ENCODE results near the gene CCDC157. TPM values are rescaled to one million over a fixed set of nuclear protein-coding genes. Genes with fewer than 3 reads are reported as not detected.
A peak's percentile ranks its signal among the peaks of the same experiment; 100 is the strongest.

The CCDC157 gene
- total RNA-seq, 1 experiment from 2014 or later, result 1.9 TPM

DNA sequence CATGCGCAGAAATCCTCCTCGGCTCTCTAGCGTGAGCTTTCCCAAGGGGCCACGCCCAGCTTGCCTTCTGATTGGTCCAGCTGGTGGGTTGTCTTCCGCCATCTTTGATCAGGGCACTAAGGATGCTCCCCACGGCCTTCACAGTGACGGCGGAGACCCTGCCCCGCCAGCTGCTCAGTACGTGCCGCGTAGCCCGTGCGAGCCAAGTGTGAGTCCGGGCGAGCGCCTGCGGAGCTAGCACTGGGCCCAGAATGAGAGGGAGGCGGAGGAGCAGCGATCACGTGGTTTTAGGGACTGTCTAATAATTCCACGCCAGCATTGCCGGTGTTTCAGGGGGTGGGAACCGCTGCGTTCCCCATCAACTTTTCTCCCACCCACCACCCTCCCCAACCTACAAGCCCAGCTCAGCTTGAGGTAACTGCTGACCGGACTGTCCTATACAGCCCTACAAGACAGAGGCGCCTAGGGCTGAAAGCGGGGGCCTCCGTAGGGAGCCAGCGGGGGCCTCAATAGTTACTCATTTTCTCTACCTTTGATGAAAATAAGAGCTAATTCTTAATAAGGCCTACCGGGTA lies 67.2 kb downstream of the CCDC157 start:
- no peaks in the 10 kb centered on the region for H3K9me3 ChIP-seq (replicated peaks)
- H3K27ac ChIP-seq, result peak overlapping the region; percentile 90
- peak overlapping the region; percentile 43 for H3K4me3 ChIP-seq
- DNase-seq (ENCODE audit: low read depth in 1 of 2, low spot score in 2 of 2), result peak; percentile 98 to 99
- peaks cover 23% of the 10 kb centered on the region for H3K36me3 ChIP-seq
- H3K27me3 ChIP-seq (replicated peaks), result no peaks in the 10 kb centered on the region
- H3K4me1 ChIP-seq (replicated peaks), result peaks cover 67% of the 10 kb centered on the region

DNA sequence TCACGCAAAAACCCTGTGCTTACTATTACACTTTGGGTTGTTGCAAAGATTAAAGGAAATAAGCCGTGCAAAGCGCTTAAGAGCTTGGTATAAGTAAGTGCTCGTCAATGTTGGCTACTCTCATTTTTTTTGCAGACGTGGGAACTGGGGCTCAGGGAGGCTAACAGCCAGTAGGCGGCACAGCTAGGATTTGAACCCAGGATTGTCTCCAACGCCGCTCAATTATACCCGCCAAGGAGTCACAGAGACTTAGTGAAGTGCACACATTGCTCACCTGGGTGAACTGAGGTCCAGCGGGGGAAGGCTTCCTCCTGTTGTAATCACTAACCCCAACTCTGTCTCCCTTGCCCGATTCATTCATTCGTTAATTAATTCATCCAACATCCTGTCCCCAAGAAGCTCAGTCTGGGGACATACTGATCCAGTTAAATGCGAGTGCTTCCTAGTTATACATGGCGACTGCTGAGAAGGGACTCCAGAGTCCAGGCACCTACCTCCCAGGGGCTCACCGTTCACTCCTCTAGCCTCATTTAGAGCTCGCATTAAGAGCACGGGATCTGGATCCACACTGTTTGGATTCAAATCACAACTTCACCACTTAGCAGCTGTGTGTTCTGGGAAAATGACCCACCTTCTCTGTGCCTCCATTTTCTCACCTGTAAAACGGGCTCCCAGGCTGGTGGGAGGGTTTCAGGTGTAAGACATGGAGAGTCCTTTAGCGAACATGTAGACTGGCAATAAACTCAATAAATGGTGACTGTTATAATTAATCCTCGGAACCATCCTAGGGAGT lies 67.9 kb downstream of the CCDC157 start:
- peaks cover 19% of the 10 kb centered on the region; the same call in 1 of the 2 replicates for H3K36me3 ChIP-seq
- no peaks in the 10 kb centered on the region for H3K9me3 ChIP-seq (replicated peaks)
- peaks cover 61% of the 10 kb centered on the region for H3K4me1 ChIP-seq (replicated peaks)
- H3K4me3 ChIP-seq, result peak overlapping the region; percentile 64
- H3K27me3 ChIP-seq (replicated peaks), result no peaks in the 10 kb centered on the region
- DNase-seq (ENCODE audit: low read depth in 1 of 2, low spot score in 2 of 2), result no peak
- peak overlapping the region; percentile 20; the same call in 1 of the 2 replicates for H3K27ac ChIP-seq

DNA sequence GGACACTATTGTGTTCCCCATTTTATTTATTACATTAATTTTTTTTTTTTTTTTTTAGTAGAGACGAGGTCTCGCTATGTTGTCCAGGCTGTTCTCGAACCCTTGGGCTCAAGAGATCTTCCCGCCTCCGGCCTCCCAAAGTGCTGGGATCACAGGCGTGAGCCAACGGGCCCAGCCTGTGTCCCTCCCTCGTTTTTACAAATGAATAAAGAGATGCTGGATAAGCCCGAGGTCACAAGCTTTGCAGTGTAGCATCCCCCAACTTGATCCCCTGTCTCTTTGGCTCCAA lies 68.5 kb downstream of the CCDC157 start:
- no peak for DNase-seq (ENCODE audit: low read depth in 1 of 2, low spot score in 2 of 2)
- peak overlapping the region; percentile 64 for H3K4me3 ChIP-seq
- peaks cover 19% of the 10 kb centered on the region; the same call in 1 of the 2 replicates for H3K36me3 ChIP-seq
- H3K27ac ChIP-seq, result peak overlapping the region; percentile 52
- H3K27me3 ChIP-seq (replicated peaks), result no peaks in the 10 kb centered on the region
- H3K9me3 ChIP-seq (replicated peaks), result no peaks in the 10 kb centered on the region
- H3K4me1 ChIP-seq (replicated peaks), result peaks cover 56% of the 10 kb centered on the region

DNA sequence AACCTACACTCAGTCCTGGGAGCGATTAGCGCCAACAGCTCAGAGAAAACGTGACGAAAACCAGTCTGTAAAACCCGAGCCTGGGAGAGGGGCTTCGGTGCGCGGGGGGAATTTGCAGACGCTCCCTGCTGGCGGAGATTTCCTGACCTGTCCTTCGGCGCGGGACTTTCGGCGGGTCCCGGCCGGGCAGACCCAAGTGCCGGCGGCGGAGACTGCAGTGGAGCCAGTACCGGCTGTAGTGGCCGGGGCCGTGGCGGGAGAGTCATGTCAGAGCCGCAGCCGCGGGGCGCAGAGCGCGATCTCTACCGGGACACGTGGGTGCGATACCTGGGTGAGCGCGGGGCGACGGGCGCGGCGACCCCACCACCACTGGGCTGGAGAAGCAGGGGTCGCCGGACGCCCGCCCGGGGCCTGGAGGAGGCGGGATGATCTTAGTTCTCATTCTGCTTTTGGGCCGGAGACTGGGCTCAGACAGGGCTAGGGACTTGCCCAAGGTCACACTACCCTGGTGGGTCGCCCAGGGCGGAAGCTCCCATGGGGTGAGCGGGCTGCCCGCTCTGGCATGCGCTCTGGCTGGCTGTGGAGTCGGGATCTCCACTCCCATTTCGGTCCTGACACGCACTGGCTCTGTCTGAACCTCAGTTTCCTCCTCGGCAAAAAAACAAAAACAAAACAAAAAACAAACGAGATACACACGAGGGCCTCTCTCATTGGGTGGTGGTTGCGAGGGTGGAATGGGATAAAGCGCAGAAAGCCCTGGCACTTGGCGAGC lies 69.0 kb downstream of the CCDC157 start, which contains the start of gene MTFP1:
TSS of gene MTFP1 (plus strand) at position 153 of the 772 bp plus-strand sequence. CDS start at position 265, 112 bp downstream.
- peaks cover 51% of the 10 kb centered on the region for H3K4me1 ChIP-seq (replicated peaks)
- H3K27ac ChIP-seq, result peak within 1 kb of the TSS; percentile 52
- peaks cover 19% of the 10 kb centered on the region; the same call in 1 of the 2 replicates for H3K36me3 ChIP-seq
- no peaks in the 10 kb centered on the region for H3K9me3 ChIP-seq (replicated peaks)
- peak; percentile 76 for DNase-seq (ENCODE audit: low read depth in 1 of 2, low spot score in 2 of 2)
- H3K4me3 ChIP-seq, result peak within 1 kb of the TSS; percentile 64
- H3K27me3 ChIP-seq (replicated peaks), result no peaks in the 10 kb centered on the region

Other genes with a start within 250 kb of the CCDC157 start
- 1.4 and 5.5 TPM in 2 replicates for gene LIF, start 110.2 kb upstream of the CCDC157 start, total RNA-seq (2014; rRNA removed; shearing (Covaris generic))
- gene OSM, start 90.2 kb upstream of the CCDC157 start, total RNA-seq (2014; rRNA removed; shearing (Covaris generic)), result not detected in 2 replicates
- 9.1 and 10.8 TPM in 2 replicates for gene CASTOR1, start 67.5 kb upstream of the CCDC157 start, total RNA-seq (2014; rRNA removed; shearing (Covaris generic))
- 17.4 and 18.1 TPM in 2 replicates for gene TBC1D10A, start 30.1 kb upstream of the CCDC157 start, total RNA-seq (2014; rRNA removed; shearing (Covaris generic))
- gene SF3A1, start 113 bp upstream of the CCDC157 start, total RNA-seq (2014; rRNA removed; shearing (Covaris generic)), result 12.1 and 37.2 TPM in 2 replicates
- 9.2 and 9.5 TPM in 2 replicates for gene RNF215, start 30.4 kb downstream of the CCDC157 start, total RNA-seq (2014; rRNA removed; shearing (Covaris generic))
- gene SEC14L2, start 40.0 kb downstream of the CCDC157 start, total RNA-seq (2014; rRNA removed; shearing (Covaris generic)), result 3.4 and 16.2 TPM in 2 replicates
- 46.2 and 48.6 TPM in 2 replicates for gene MTFP1, start 68.8 kb downstream of the CCDC157 start, total RNA-seq (2014; rRNA removed; shearing (Covaris generic))
- gene SEC14L3, start 115.0 kb downstream of the CCDC157 start, total RNA-seq (2014; rRNA removed; shearing (Covaris generic)), result not detected in 2 replicates
- gene SEC14L4, start 148.7 kb downstream of the CCDC157 start, total RNA-seq (2014; rRNA removed; shearing (Covaris generic)), result not detected in 2 replicates
- not detected in 2 replicates for gene SEC14L6, start 189.7 kb downstream of the CCDC157 start, total RNA-seq (2014; rRNA removed; shearing (Covaris generic))
- not detected in 2 replicates for gene GAL3ST1, start 217.7 kb downstream of the CCDC157 start, total RNA-seq (2014; rRNA removed; shearing (Covaris generic))
- 68.9 and 105 TPM in 2 replicates for gene PES1, start 234.9 kb downstream of the CCDC157 start, total RNA-seq (2014; rRNA removed; shearing (Covaris generic))

Measured in SJSA1 (cell line).